Large intestine (tissue), 3 donors: Measurements from ENCODE around the gene RNF166. TPM values are rescaled to one million over a fixed set of nuclear protein-coding genes. Genes with fewer than 3 reads are reported as not detected.
A peak's percentile ranks its signal among the peaks of the same experiment; 100 is the strongest.

ENCODE experiments used
- DNase-seq, 2 donors: peaks; one replicate each; pipeline versions ENCODE4 v3.0.0 to v3.0.0-alpha.2; 2013
- H3K27ac ChIP-seq: one replicate; pipeline ENCODE4 v1.5.1; 2013; ENCODE audit warnings: low read length
- H3K27me3 ChIP-seq: 2 replicates; pipeline ENCODE4 v1.6.1; 2013; ENCODE audit warnings: low read length; ENCODE audit not compliant: control insufficient read depth, insufficient read depth
- H3K36me3 ChIP-seq: 2 replicates; pipeline ENCODE4 v1.6.1; 2013; ENCODE audit warnings: low read length; ENCODE audit not compliant: control insufficient read depth, insufficient read depth
- H3K4me1 ChIP-seq: one replicate; pipeline ENCODE4 v1.6.1; 2013; ENCODE audit warnings: low read length; ENCODE audit not compliant: control insufficient read depth, insufficient read depth
- H3K4me3 ChIP-seq: one replicate; pipeline ENCODE4 v1.5.1; 2013; ENCODE audit warnings: low read length
- H3K9me3 ChIP-seq: one replicate; pipeline ENCODE4 v1.6.1; 2013; ENCODE audit warnings: mild to moderate bottlenecking, low read depth, low read length, moderate library complexity; ENCODE audit not compliant: control insufficient read depth
- WGBS: methylation state at CpG from one replicate; pipeline ENCODE4 v1.1.5; 2013; ENCODE audit warnings: low lambda C conversion rate; ENCODE audit not compliant: insufficient coverage; 5-methylcytosine and 5-hydroxymethylcytosine counted together
- polyA plus RNA-seq: library from polyadenylated mRNA; unstranded; fragments of 120-200 nt; gene quantifications from one replicate; pipeline ENCODE4 v1.2.1, GENCODE V29; 2013

The RNF166 gene
- polyA plus RNA-seq, 1 donor, result 13.3 TPM

GRCh38 chr16:88657371-88657770, 48.8 kb downstream of the RNF166 start:
- H3K9me3 ChIP-seq, result no peaks in the 10 kb centered on the region
- peaks cover 6% of the 10 kb centered on the region for H3K4me1 ChIP-seq
- H3K36me3 ChIP-seq, result peaks cover 39% of the 10 kb centered on the region
- H3K27ac ChIP-seq, result no peak overlapping the region
- no peaks in the 10 kb centered on the region for H3K27me3 ChIP-seq
- no CpG with 5 or more reads among the region's 19 CpGs for WGBS
- no peak for DNase-seq
- H3K4me3 ChIP-seq, result no peak overlapping the region

- H3K36me3 ChIP-seq, result peaks cover 39% of the 10 kb centered on the region
- H3K4me3 ChIP-seq, result no peak overlapping the region
- no CpG with 5 or more reads among the region's 25 CpGs for WGBS
- H3K27me3 ChIP-seq, result no peaks in the 10 kb centered on the region
- no peak for DNase-seq
- H3K9me3 ChIP-seq, result no peaks in the 10 kb centered on the region
- peaks cover 4% of the 10 kb centered on the region for H3K4me1 ChIP-seq
- no peak overlapping the region for H3K27ac ChIP-seq
Measured at GRCh38 chr16:88656291-88656980, 49.8 kb downstream of the RNF166 start.

- no peak overlapping the region for H3K27ac ChIP-seq
- H3K9me3 ChIP-seq, result no peaks in the 10 kb centered on the region
- no CpG with 5 or more reads among the region's 29 CpGs for WGBS
- peaks cover 8% of the 10 kb centered on the region for H3K4me1 ChIP-seq
- no peaks in the 10 kb centered on the region for H3K27me3 ChIP-seq
- DNase-seq, result no peak
- H3K36me3 ChIP-seq, result peaks cover 39% of the 10 kb centered on the region
- no peak overlapping the region for H3K4me3 ChIP-seq
Measured at GRCh38 chr16:88655733-88656281, 50.4 kb downstream of the RNF166 start.

- H3K4me3 ChIP-seq, result no peak overlapping the region
- H3K36me3 ChIP-seq, result peaks cover 39% of the 10 kb centered on the region
- no peak for DNase-seq
- 100% methylated on average over 4 of the region's 50 CpGs for WGBS
- H3K4me1 ChIP-seq, result peaks cover 9% of the 10 kb centered on the region
- H3K27me3 ChIP-seq, result no peaks in the 10 kb centered on the region
- no peak overlapping the region for H3K27ac ChIP-seq
- no peaks in the 10 kb centered on the region for H3K9me3 ChIP-seq
Measured at GRCh38 chr16:88655053-88655732, 51.0 kb downstream of the RNF166 start.

- H3K4me1 ChIP-seq, result peaks cover 16% of the 10 kb centered on the region
- H3K27ac ChIP-seq, result no peak overlapping the region
- H3K27me3 ChIP-seq, result no peaks in the 10 kb centered on the region
- H3K36me3 ChIP-seq, result peaks cover 39% of the 10 kb centered on the region
- H3K9me3 ChIP-seq, result no peaks in the 10 kb centered on the region
- DNase-seq, result no peak
- H3K4me3 ChIP-seq, result no peak overlapping the region
- WGBS, result 100% methylated on average over 1 of the region's 28 CpGs
Measured at GRCh38 chr16:88654363-88655052, 51.7 kb downstream of the RNF166 start.

GRCh38 chr16:88653596-88654362, 52.4 kb downstream of the RNF166 start:
- H3K4me3 ChIP-seq, result no peak overlapping the region
- WGBS, result no CpG with 5 or more reads among the region's 32 CpGs
- DNase-seq, result no peak

GRCh38 chr16:88653101-88653500, 53.1 kb downstream of the RNF166 start:
- no peak overlapping the region for H3K27ac ChIP-seq
- peaks cover 38% of the 10 kb centered on the region for H3K36me3 ChIP-seq
- no peak for DNase-seq
- H3K4me1 ChIP-seq, result peaks cover 22% of the 10 kb centered on the region
- no peak overlapping the region for H3K4me3 ChIP-seq
- H3K27me3 ChIP-seq, result no peaks in the 10 kb centered on the region
- H3K9me3 ChIP-seq, result no peaks in the 10 kb centered on the region
- WGBS, result no CpG with 5 or more reads among the region's 13 CpGs

More at GRCh38 chr16:88653596-88654362, 52.4 kb downstream of the RNF166 start:
- H3K27ac ChIP-seq, result no peak overlapping the region
- H3K9me3 ChIP-seq, result no peaks in the 10 kb centered on the region
- H3K36me3 ChIP-seq, result peaks cover 39% of the 10 kb centered on the region
- peaks cover 22% of the 10 kb centered on the region for H3K4me1 ChIP-seq
- H3K27me3 ChIP-seq, result no peaks in the 10 kb centered on the region

GRCh38 chr16:88652762-88653063, 53.5 kb downstream of the RNF166 start:
- Histone ChIP-seq H3K36me3 (peaks cover 37% of the 10 kb centered on the region), H3K9me3 (no peaks in the 10 kb centered on the region), H3K27ac (no peak overlapping the region), H3K4me1 (peaks cover 22% of the 10 kb centered on the region), H3K27me3 (no peaks in the 10 kb centered on the region), H3K4me3 (no peak overlapping the region)
- no CpG with 5 or more reads among the region's 8 CpGs for WGBS
- DNase-seq, result no peak

GRCh38 chr16:88651989-88652761, 54.0 kb downstream of the RNF166 start:
- peaks cover 34% of the 10 kb centered on the region for H3K36me3 ChIP-seq
- no CpG with 5 or more reads among the region's 29 CpGs for WGBS

More at GRCh38 chr16:88651989-88652761, 54.0 kb downstream of the RNF166 start:
- H3K27me3 ChIP-seq, result no peaks in the 10 kb centered on the region
- DNase-seq, result no peak
- no peaks in the 10 kb centered on the region for H3K9me3 ChIP-seq
- peaks cover 22% of the 10 kb centered on the region for H3K4me1 ChIP-seq
- peak overlapping the region; percentile 53 for H3K27ac ChIP-seq
- H3K4me3 ChIP-seq, result no peak overlapping the region
